CD4-positive, CD25-positive, alpha-beta regulatory T cell (primary cell): ENCODE measurements around the gene IL23R. TPM values are rescaled to one million over a fixed set of nuclear protein-coding genes. Genes with fewer than 3 reads are reported as not detected.

Experiments used
- ATAC-seq, 2 donors: fragments of 150-1000 bp; cut with Tn5 transposase; one replicate each; pipeline ENCODE4 v1.10.0; 2021; ENCODE audit warnings: low read depth in 2 of 2, moderate number of reproducible peaks in 2 of 2, moderate library complexity in 1 of 2
- DNase-seq, 3 donors: peaks; one replicate each; pipeline versions ENCODE4 v3.0.0 to v3.0.0-alpha.2; 2012 to 2022; ENCODE audit warnings: mixed read lengths in 1 of 3
- H3K27ac ChIP-seq: one replicate; pipeline ENCODE4 v1.7.0; 2013; ENCODE audit warnings: mild to moderate bottlenecking, low read length; ENCODE audit not compliant: insufficient read depth, poor library complexity, severe bottlenecking
- H3K27me3 ChIP-seq: one replicate; pipeline ENCODE4 v1.7.0; 2013; ENCODE audit warnings: low read length; ENCODE audit not compliant: control insufficient read depth, insufficient read depth
- H3K36me3 ChIP-seq: one replicate; pipeline ENCODE4 v1.7.0; 2013; ENCODE audit warnings: mild to moderate bottlenecking, low read length, moderate library complexity; ENCODE audit not compliant: control insufficient read depth, insufficient read depth
- H3K4me1 ChIP-seq: 2 replicates; pipeline ENCODE4 v1.7.0; 2013; ENCODE audit warnings: mild to moderate bottlenecking, low read length; ENCODE audit not compliant: insufficient read depth, control insufficient read depth, poor library complexity, severe bottlenecking
- H3K4me3 ChIP-seq: one replicate; pipeline ENCODE4 v1.7.0; 2013; ENCODE audit warnings: low read depth, mild to moderate bottlenecking, low read length, moderate library complexity
- H3K9me3 ChIP-seq, 2 experiments: 1 replicate in 1 of 2; 2 replicates in 1 of 2; pipeline ENCODE4 v1.7.0; 2013; ENCODE audit warnings: low read length in 2 of 2, mild to moderate bottlenecking in 1 of 2, moderate library complexity in 1 of 2; ENCODE audit not compliant: control insufficient read depth in 2 of 2
- H3K27ac Mint-ChIP-seq, 3 donors: one replicate each; pipeline ENCODE4 v1.8.0; 2020 to 2022; ENCODE audit warnings: mild to moderate bottlenecking in 3 of 3, mixed read lengths in 3 of 3, moderate library complexity in 2 of 3
- H3K27me3 Mint-ChIP-seq: one replicate; pipeline ENCODE4 v1.8.0; 2022; ENCODE audit warnings: mild to moderate bottlenecking, mixed read lengths
- H3K36me3 Mint-ChIP-seq: one replicate; pipeline ENCODE4 v1.8.0; 2020; ENCODE audit warnings: mixed read lengths
- H3K4me1 Mint-ChIP-seq, 4 donors: one replicate each; pipeline ENCODE4 v1.8.0; 2020 to 2022; ENCODE audit warnings: mixed read lengths in 4 of 4, mild to moderate bottlenecking in 1 of 4
- H3K4me3 Mint-ChIP-seq, 4 donors: one replicate each; pipeline ENCODE4 v1.8.0; 2020 to 2022; ENCODE audit warnings: mild to moderate bottlenecking in 4 of 4, mixed read lengths in 4 of 4, moderate library complexity in 3 of 4
- H3K9me3 Mint-ChIP-seq, 7 donors: one replicate each; pipeline ENCODE4 v1.8.0; 2020 to 2022; ENCODE audit warnings: mixed read lengths in 7 of 7, mild to moderate bottlenecking in 3 of 7, moderate library complexity in 2 of 7
- polyA plus RNA-seq, 4 donors: library from polyadenylated mRNA; unstranded; fragments of 300-500 nt; fragmentation: Illumina TruSeq; gene quantifications; one replicate each; pipeline ENCODE4 v1.2.3, GENCODE V29; 2021
- total RNA-seq: library from RNA; stranded (reverse); gene quantifications from one replicate; pipeline ENCODE4 v1.2.3, GENCODE V29; 2022

Gene IL23R
- total and polyA plus RNA-seq, 5 donors from 2014 or later = 0.20 to 0.35 (median 0.30) TPM; not detected in 2

DNA sequence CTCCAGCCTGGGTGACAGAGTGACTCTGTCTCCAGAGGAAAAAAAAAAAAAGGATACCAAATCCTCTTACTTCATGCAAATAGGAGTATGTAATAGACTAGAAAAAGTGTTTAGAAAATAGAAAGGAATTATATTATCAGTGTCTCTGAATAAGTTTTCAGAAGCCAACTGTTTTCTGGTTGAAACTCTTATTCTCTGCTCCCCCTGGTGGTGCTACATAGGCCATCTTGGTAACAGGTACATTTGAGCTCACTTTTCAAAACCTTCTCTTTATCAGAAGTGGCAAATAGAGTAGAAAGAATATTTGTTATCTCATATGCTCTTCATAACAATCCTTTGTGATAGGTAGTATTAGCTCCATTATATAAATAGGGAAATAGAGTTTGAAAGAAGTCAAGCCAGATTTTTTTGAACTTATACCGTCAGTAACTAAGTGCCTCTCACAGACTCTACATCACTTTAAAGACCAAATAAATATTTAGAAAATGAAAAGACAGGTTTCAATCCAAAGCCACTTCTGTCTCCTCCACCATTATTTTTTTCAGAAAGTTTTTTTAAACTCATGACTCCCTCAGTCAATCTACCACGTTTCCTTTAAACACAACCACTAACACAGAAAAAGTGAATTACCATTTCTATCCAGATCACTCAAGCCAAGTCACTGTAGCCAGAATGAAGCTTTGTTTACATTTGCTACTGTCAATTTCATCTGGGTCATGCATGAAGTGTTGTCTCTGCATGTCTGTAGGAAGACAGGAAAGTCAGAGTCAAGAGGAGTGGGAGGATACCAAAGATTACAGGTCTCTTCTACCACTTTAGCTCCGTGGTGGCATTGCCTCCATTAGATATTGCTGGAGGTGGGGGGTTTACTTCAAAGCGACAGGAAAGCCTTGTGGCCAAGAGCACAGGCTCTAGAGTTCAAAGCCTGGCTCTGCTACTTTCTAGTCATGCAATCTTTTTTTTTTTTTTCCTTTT lies 45.6 kb downstream of the IL23R start:
- H3K27ac Mint-ChIP-seq = no peak overlapping the region
- DNase-seq (peak; percentile 24 to 71 (median 56)), ATAC-seq (peak; percentile 50 to 72)
- H3K9me3 Mint-ChIP-seq = no peaks in the 10 kb centered on the region
- H3K4me3 Mint-ChIP-seq = no peak overlapping the region
- Histone ChIP-seq H3K27ac (no peak overlapping the region), H3K36me3 (no peaks in the 10 kb centered on the region), H3K27me3 (no peaks in the 10 kb centered on the region), H3K9me3 (no peaks in the 10 kb centered on the region), H3K4me3 (no peak overlapping the region), H3K4me1 (no peaks in the 10 kb centered on the region)
- no peaks in the 10 kb centered on the region for H3K27me3 Mint-ChIP-seq
- H3K4me1 Mint-ChIP-seq = peaks cover 5 to 14% (median 11%) of the 10 kb centered on the region in 4 donors
- no peaks in the 10 kb centered on the region for H3K36me3 Mint-ChIP-seq

DNA sequence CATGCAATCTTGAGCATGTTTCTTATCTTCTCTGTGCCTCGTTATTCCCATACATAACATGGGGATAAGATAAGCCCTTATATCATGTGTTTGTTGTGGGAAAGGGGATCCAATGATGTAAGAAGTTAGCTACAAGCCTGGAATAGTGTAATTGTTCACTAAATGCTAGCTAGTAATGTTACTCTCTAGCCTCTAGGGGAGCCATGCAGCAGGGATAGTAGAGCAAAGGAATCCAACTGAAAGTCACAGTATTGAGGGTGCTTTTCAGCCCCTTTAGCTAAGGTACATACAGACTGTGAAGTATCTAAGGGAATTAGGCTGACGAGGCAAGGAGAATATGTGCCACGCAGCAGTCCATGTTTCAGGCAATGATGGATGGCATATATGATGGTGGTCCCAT lies 46.9 kb downstream of the IL23R start:
- H3K9me3 Mint-ChIP-seq = no peaks in the 10 kb centered on the region
- no peak overlapping the region for H3K4me3 Mint-ChIP-seq

DNA sequence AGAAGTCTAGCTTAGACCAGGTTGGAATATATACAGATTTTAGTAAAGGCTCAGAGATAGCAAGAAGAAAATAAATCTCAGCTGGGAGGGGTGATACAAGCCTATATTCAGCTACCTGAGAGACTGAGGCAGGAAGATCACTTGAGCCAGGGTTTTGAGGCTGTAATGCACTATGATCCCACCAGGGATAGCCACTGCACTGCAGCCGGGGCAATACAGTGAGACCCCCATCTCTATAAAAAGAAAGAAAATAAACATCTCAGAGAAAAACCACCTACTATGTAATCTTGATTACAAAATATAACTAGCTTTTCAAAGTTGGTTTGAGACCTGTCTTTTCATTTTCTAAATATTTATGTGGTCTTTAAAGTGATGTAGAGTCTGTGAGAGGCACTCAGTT lies 47.7 kb downstream of the IL23R start:
- no peak overlapping the region for H3K27ac ChIP-seq
- no peak for DNase-seq
- no peak for ATAC-seq
- H3K27me3 Mint-ChIP-seq = no peaks in the 10 kb centered on the region
- no peaks in the 10 kb centered on the region for H3K27me3 ChIP-seq
- H3K9me3 ChIP-seq = no peaks in the 10 kb centered on the region
- H3K4me3 Mint-ChIP-seq = no peak overlapping the region
- no peaks in the 10 kb centered on the region for H3K4me1 ChIP-seq
- no peaks in the 10 kb centered on the region for H3K36me3 ChIP-seq
- no peaks in the 10 kb centered on the region for H3K36me3 Mint-ChIP-seq
- no peaks in the 10 kb centered on the region for H3K9me3 Mint-ChIP-seq
- H3K4me1 Mint-ChIP-seq = peaks cover 5 to 14% (median 11%) of the 10 kb centered on the region in 4 donors
- H3K4me3 ChIP-seq = no peak overlapping the region
- no peak overlapping the region for H3K27ac Mint-ChIP-seq

More for the DNA sequence above, 46.9 kb downstream of the IL23R start:
- Mint-ChIP-seq H3K27me3 (no peaks in the 10 kb centered on the region), H3K4me1 (peaks cover 5 to 14% (median 11%) of the 10 kb centered on the region in 4 donors), H3K36me3 (no peaks in the 10 kb centered on the region), H3K27ac (no peak overlapping the region)
- ATAC-seq (no peak), DNase-seq (peak in 1 of 3 donors; percentile 46)
- no peaks in the 10 kb centered on the region for H3K27me3 ChIP-seq
- H3K36me3 ChIP-seq = no peaks in the 10 kb centered on the region
- H3K4me1 ChIP-seq = no peaks in the 10 kb centered on the region
- no peak overlapping the region for H3K27ac ChIP-seq
- no peak overlapping the region for H3K4me3 ChIP-seq
- H3K9me3 ChIP-seq = no peaks in the 10 kb centered on the region

DNA sequence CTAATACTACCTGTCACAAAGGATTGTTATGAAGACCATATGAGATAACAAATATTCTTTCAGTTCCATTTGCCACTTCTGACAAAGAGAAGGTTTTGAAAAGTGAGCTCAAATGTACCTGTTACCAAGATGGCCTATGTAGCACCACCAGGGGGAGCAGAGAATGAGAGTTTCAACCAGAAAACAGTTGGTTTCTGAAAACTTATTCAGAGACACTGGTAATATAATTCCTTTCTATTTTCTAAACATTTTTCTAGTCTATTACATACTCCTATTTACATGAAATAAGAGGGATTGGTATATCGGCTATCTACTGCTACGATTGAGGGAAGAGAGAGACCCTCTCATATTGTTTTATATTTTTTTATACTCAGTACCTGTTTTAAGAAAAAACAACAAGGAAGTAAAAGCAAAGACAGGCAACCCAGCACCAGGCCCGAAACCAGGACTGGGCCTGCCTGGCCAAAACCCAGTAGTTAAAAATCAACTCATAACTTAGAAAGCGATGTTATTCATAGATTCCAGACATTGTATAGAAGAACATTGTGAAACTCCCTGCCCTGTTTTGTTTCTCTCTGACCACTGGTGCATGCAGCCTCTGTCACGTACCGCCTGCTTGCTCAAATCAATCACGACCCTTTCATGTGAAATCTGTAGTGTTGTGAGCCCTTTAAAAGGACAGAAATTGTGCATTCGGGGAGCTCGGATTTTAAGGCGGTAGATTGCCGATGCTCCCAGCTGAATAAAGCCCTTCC lies 48.3 kb downstream of the IL23R start:
- H3K4me3 ChIP-seq = no peak overlapping the region
- ATAC-seq = peak in 1 of 2 donors; percentile 50
- Mint-ChIP-seq H3K27me3 (no peaks in the 10 kb centered on the region), H3K9me3 (no peaks in the 10 kb centered on the region), H3K27ac (no peak overlapping the region), H3K4me1 (peaks cover 5 to 14% (median 11%) of the 10 kb centered on the region in 4 donors), H3K36me3 (no peaks in the 10 kb centered on the region), H3K4me3 (no peak overlapping the region)
- H3K27me3 ChIP-seq = no peaks in the 10 kb centered on the region
- no peak overlapping the region for H3K27ac ChIP-seq
- H3K36me3 ChIP-seq = no peaks in the 10 kb centered on the region
- H3K4me1 ChIP-seq = no peaks in the 10 kb centered on the region
- H3K9me3 ChIP-seq = no peaks in the 10 kb centered on the region
- DNase-seq = peak; percentile 11 to 72 (median 51)

DNA sequence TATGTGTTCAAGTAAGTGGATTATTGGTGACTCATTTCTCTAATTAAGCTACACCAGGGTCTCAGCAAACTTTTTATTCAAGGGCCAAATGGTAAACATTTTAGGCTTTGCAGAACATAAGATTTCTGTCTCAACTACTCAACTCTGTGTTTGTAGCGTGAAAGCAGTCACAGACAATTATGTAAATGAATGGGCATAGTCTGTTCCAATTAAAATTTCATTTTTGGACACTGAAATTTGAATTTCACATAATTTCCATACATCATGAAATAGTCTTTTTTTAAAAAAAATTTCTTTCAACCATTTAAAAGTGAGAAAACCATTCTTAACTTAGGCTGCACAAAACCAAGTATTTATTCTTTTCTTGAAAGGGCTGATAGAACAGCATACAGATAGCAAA lies 50.1 kb downstream of the IL23R start:
- H3K36me3 ChIP-seq = no peaks in the 10 kb centered on the region
- H3K9me3 ChIP-seq = no peaks in the 10 kb centered on the region
- no peak overlapping the region for H3K27ac ChIP-seq
- Mint-ChIP-seq H3K4me1 (peaks cover 5 to 13% (median 10%) of the 10 kb centered on the region in 4 donors), H3K27ac (no peak overlapping the region), H3K9me3 (no peaks in the 10 kb centered on the region), H3K36me3 (no peaks in the 10 kb centered on the region), H3K27me3 (no peaks in the 10 kb centered on the region), H3K4me3 (no peak overlapping the region)
- no peak overlapping the region for H3K4me3 ChIP-seq
- DNase-seq = no peak
- H3K4me1 ChIP-seq = no peaks in the 10 kb centered on the region
- no peak for ATAC-seq
- H3K27me3 ChIP-seq = no peaks in the 10 kb centered on the region

DNA sequence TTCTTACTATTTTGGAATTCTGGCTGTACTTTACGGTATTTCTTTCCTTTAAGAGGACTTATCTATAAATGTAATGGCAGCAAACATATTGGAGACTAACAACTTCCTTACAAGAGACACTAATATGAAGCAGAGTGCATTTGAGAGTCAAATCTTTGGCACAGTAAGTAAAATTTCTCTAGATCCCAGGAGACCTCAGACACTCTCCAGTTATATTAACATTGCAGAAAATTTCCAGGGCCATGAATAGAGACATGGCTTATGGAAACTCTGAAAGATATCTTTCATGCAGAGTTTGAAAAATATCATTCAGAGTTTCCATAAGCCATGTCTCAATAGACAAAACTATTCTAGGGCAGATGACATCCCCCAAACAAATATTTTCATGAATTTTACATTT lies 51.2 kb downstream of the IL23R start:
- no peaks in the 10 kb centered on the region for H3K9me3 ChIP-seq
- H3K4me1 Mint-ChIP-seq = peaks cover 0 to 5% (median 2%) of the 10 kb centered on the region in 4 donors
- DNase-seq (no peak), ATAC-seq (no peak)
- no peaks in the 10 kb centered on the region for H3K36me3 ChIP-seq
- no peak overlapping the region for H3K4me3 Mint-ChIP-seq
- no peaks in the 10 kb centered on the region for H3K36me3 Mint-ChIP-seq
- H3K27me3 Mint-ChIP-seq = peaks cover under 1% of the 10 kb centered on the region
- H3K27ac Mint-ChIP-seq = no peak overlapping the region
- no peak overlapping the region for H3K27ac ChIP-seq
- H3K4me1 ChIP-seq = no peaks in the 10 kb centered on the region
- no peaks in the 10 kb centered on the region for H3K9me3 Mint-ChIP-seq
- no peak overlapping the region for H3K4me3 ChIP-seq
- H3K27me3 ChIP-seq = no peaks in the 10 kb centered on the region

DNA sequence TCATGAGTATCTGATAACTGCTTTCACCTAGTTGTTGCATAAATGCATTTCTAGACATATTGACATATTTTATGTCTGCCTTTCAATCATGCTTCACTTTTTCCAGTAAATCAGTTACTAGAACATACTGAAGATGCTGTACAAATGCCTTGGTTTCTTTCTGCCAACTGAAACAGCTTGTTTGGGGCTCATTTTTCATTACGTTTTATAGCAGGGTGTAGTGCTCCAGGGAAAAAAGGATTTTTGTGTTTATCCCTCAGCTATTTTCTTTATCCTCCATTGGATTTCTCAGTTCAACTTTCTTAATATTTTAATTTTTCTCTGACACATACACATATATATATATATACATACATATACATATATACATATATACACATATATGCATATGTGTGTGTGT lies 51.7 kb downstream of the IL23R start:
- Mint-ChIP-seq H3K4me1 (peaks cover 0 to 5% (median 1%) of the 10 kb centered on the region in 4 donors), H3K27ac (no peak overlapping the region), H3K9me3 (no peaks in the 10 kb centered on the region), H3K27me3 (peaks cover 4% of the 10 kb centered on the region), H3K36me3 (no peaks in the 10 kb centered on the region), H3K4me3 (no peak overlapping the region)
- H3K36me3 ChIP-seq = no peaks in the 10 kb centered on the region
- H3K4me1 ChIP-seq = no peaks in the 10 kb centered on the region
- H3K4me3 ChIP-seq = no peak overlapping the region
- ATAC-seq (no peak), DNase-seq (no peak)
- no peaks in the 10 kb centered on the region for H3K27me3 ChIP-seq
- H3K27ac ChIP-seq = no peak overlapping the region
- H3K9me3 ChIP-seq = no peaks in the 10 kb centered on the region
